ENCODE measurements around the gene ZNF213. TPM values are rescaled to one million over a fixed set of nuclear protein-coding genes. Genes with fewer than 3 reads are reported as not detected.
A peak's percentile ranks its signal among the peaks of the same experiment; 100 is the strongest.

Gene ZNF213
- total RNA-seq, 1 donor from 2014 or later = 7.6 TPM

DNA sequence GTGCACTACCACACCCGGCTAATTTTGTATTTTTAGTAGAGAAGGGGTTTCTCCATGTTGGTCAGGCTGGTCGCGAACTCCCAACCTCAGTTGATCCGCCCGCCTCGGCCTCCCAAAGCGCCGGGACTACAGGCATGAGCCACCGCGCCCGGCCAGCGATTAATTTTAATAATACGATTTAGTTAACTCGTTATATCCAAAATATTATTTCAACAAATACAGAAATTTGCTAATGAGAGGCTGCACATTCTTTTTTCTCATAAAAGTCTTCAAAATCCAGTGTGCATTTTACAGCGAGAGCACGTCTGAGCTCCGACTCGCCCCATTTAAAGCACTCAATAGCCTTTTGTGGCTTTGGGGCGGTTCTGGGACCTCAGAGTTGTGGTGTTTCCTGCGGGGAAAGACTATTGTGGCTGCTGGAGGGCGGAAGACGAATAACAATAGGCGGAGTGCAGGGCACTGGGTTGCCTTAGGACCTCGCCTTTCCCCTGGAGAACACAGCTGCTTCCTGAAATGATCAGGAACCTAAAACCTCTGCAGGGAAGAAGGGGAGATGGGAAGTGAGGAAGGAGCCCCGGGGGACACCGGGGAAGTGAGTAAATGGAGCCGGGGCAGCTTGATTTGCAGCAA lies 32.9 kb upstream of the ZNF213 start:
- no peak for DNase-seq (ENCODE audit: extremely low spot score in 2 of 2)
- no peaks in the 10 kb centered on the region for H3K9me3 ChIP-seq
- peaks cover 8% of the 10 kb centered on the region for H3K4me1 ChIP-seq
- H3K27me3 ChIP-seq = no peaks in the 10 kb centered on the region
- H3K4me3 ChIP-seq = no peak overlapping the region
- no peak for TF ChIP-seq POLR2A (IDR thresholded peaks at IDR 0.05)
- H3K27ac ChIP-seq = no peak overlapping the region
- H3K36me3 ChIP-seq = no peaks in the 10 kb centered on the region
- intact Hi-C loops (cut with DNase I) = no loop called here

- H3K4me1 ChIP-seq = peaks cover 7% of the 10 kb centered on the region
- H3K4me3 ChIP-seq = peak overlapping the region; percentile 62 to 76
- intact Hi-C loops (cut with DNase I) = no loop called here
- no peaks in the 10 kb centered on the region for H3K27me3 ChIP-seq
- H3K27ac ChIP-seq = peak overlapping the region; percentile 76
- TF ChIP-seq, protein P1, sequence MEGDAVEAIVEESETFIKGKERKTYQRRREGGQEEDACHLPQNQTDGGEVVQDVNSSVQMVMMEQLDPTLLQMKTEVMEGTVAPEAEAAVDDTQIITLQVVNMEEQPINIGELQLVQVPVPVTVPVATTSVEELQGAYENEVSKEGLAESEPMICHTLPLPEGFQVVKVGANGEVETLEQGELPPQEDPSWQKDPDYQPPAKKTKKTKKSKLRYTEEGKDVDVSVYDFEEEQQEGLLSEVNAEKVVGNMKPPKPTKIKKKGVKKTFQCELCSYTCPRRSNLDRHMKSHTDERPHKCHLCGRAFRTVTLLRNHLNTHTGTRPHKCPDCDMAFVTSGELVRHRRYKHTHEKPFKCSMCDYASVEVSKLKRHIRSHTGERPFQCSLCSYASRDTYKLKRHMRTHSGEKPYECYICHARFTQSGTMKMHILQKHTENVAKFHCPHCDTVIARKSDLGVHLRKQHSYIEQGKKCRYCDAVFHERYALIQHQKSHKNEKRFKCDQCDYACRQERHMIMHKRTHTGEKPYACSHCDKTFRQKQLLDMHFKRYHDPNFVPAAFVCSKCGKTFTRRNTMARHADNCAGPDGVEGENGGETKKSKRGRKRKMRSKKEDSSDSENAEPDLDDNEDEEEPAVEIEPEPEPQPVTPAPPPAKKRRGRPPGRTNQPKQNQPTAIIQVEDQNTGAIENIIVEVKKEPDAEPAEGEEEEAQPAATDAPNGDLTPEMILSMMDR (IDR thresholded peaks at IDR 0.05) = no peak
- TF ChIP-seq POLR2AphosphoS5 (IDR thresholded peaks at IDR 0.05; ENCODE audit: insufficient read depth in 1 of 2, low read depth in 1 of 2) = peak; percentile 51 to 61
- no peaks in the 10 kb centered on the region for H3K9me3 ChIP-seq
- peak in 1 of 2 donors; percentile 90 for DNase-seq (ENCODE audit: extremely low spot score in 2 of 2)
- H3K36me3 ChIP-seq = no peaks in the 10 kb centered on the region
These were observed 28.5 kb upstream of the ZNF213 start for GRCh38 chr16:3106205-3106928.

- Histone ChIP-seq H3K36me3 (no peaks in the 10 kb centered on the region), H3K27me3 (no peaks in the 10 kb centered on the region), H3K4me1 (peaks cover 32% of the 10 kb centered on the region), H3K9me3 (no peaks in the 10 kb centered on the region), H3K4me3 (peak within 1 kb of the TSS; percentile 72 to 88), H3K27ac (peak within 1 kb of the TSS; percentile 42)
- TF ChIP-seq POLR2AphosphoS5 (IDR thresholded peaks at IDR 0.05; ENCODE audit: insufficient read depth in 1 of 2, low read depth in 1 of 2) (peak; percentile 32 to 66), POLR2A (IDR thresholded peaks at IDR 0.05) (no peak)
- TF ChIP-seq, protein P1 (IDR thresholded peaks at IDR 0.05) = no peak
- no peak for DNase-seq (ENCODE audit: extremely low spot score in 2 of 2)
- intact Hi-C loops (cut with DNase I) = loop anchor here (5.0 kb wide), 1 partner anchor 55 kb away; no protein-coding TSS in a partner anchor
These were observed 22.6 kb upstream of the ZNF213 start, which contains the start of gene ZNF205 for GRCh38 chr16:3112058-3112880. Gene ZNF205 (plus strand): TSS chr16:3112586. CDS start chr16:3113431, 845 bp downstream.

DNA sequence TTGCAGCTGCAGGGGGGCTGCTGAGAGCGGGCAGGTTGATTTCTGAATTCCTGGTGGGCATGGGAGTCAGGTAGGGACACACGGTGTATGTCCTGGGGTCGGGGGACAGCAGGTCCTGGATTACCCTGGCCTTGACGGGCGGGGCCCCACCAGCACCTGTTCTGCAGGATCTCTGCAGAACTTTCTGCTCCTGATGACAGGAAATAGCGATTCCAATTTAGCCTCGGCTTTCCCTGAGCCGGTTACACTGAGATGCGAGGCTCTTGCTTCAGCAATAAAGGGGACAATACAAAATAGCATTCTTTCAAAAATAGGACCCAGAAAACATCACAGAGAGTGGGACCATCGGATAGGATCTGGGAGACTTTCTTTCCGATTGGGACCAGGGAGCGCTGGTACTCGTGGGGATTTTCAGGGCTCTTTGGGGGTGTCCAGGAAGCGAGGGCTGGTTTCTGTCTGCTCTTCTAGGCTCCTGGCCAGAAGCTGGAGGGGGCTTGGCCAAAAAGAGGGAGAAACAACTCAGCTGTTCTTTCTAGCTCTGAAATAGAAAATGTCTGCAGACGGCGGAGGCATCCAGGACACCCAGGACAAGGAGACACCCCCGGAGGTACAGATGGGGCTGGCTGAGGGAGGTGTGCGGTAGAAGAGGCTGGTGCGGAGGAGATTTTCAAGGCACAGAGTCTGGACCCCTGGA lies 21.8 kb upstream of the ZNF213 start:
- Histone ChIP-seq H3K9me3 (no peaks in the 10 kb centered on the region), H3K4me3 (peak overlapping the region; percentile 72 to 88), H3K4me1 (peaks cover 31% of the 10 kb centered on the region), H3K27me3 (no peaks in the 10 kb centered on the region), H3K36me3 (peaks cover 0 to 1% of the 10 kb centered on the region in 2 donors), H3K27ac (peak overlapping the region; percentile 42)
- no peak for DNase-seq (ENCODE audit: extremely low spot score in 2 of 2)
- TF ChIP-seq POLR2A (IDR thresholded peaks at IDR 0.05) = no peak
- TF ChIP-seq, protein P1 (IDR thresholded peaks at IDR 0.05) = no peak
- TF ChIP-seq POLR2AphosphoS5 (IDR thresholded peaks at IDR 0.05; ENCODE audit: insufficient read depth in 1 of 2, low read depth in 1 of 2) = no peak
- intact Hi-C loops (cut with DNase I) = loop anchor here (5.0 kb wide), 1 partner anchor 56 kb away; no protein-coding TSS in a partner anchor
